ENCODE results near the gene DAB2IP.

Gene DAB2IP

DNA sequence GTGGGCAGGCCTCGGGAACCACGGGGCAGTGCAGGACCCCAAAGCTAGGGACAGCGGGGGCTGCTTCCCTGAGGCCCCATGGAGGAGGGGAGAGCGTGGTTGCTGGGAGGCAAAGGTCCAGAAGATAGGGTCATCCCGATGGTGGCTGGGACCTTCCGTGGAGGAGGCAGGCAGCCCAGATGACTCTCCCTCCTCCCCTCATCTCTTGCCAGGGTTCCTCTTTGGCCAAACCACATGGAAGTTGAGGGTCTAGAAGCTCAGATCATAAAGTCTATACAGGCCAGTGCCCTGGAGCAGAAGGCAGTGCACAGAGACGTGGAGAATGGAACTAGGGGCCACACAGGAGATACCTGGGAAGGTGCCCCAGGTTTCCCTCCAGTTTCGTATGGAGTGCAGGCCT, 22.6 kb downstream of the DAB2IP start:
- in situ Hi-C loops (cut with MboI; ENCODE audit: low pct_unique_long_range_greater_than_20kb, low sequenced_read_pairs, unreplicated experiment), result no loop called here
- TF ChIP-seq, protein P1, sequence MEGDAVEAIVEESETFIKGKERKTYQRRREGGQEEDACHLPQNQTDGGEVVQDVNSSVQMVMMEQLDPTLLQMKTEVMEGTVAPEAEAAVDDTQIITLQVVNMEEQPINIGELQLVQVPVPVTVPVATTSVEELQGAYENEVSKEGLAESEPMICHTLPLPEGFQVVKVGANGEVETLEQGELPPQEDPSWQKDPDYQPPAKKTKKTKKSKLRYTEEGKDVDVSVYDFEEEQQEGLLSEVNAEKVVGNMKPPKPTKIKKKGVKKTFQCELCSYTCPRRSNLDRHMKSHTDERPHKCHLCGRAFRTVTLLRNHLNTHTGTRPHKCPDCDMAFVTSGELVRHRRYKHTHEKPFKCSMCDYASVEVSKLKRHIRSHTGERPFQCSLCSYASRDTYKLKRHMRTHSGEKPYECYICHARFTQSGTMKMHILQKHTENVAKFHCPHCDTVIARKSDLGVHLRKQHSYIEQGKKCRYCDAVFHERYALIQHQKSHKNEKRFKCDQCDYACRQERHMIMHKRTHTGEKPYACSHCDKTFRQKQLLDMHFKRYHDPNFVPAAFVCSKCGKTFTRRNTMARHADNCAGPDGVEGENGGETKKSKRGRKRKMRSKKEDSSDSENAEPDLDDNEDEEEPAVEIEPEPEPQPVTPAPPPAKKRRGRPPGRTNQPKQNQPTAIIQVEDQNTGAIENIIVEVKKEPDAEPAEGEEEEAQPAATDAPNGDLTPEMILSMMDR (IDR thresholded peaks at IDR 0.05; ENCODE audit: extremely low read depth, insufficient read depth, missing control alignments), result no peak
- no peak for DNase-seq (ENCODE audit: low spot score)

DNA sequence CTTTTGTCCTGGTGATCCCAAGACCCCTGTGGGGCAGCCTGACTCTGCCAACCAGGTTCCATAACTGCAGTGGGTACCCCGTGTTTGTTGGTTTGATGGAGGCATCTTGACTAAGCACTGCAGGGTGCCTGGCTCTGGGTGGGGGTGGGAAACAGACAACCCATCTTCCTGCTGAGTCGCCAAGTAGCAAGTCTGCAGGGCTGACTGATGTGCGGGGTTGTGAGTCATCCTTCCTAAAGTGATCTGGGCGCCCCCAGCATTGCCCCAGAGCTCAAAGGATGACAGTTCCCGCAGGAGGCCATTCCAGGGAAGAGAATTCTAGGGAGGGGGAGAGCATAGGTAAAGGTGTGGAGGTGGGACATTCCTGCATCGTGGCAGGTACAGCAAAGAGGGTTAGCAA, 23.5 kb downstream of the DAB2IP start:
- no peak for DNase-seq (ENCODE audit: low spot score)
- in situ Hi-C loops (cut with MboI; ENCODE audit: low pct_unique_long_range_greater_than_20kb, low sequenced_read_pairs, unreplicated experiment), result loop anchor here (25.0 kb wide), 1 partner anchor 312 kb away; no protein-coding TSS in a partner anchor
- TF ChIP-seq, protein P1 (IDR thresholded peaks at IDR 0.05; ENCODE audit: extremely low read depth, insufficient read depth, missing control alignments), result no peak

DNA sequence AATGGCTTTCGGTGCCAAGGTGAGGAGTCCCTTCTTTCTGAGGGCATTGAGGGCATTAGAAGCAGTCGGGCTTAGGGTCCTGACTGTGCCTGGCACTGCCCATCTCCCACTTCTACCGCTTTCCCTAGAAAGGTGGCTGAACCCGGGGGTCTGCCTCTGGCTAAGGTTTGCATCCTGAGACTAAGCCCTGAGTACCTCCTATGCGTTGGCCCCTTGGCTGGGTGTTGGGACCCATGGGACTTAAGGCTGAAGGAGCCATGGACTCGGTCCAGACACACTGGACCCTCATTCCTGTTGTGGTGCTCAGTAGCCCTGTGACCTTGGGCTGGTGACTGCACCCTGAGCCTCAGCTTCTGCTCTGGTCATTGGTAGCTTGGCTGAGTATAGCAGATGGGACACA, 23.9 kb downstream of the DAB2IP start:
- DNase-seq (ENCODE audit: low spot score), result no peak
- in situ Hi-C loops (cut with MboI; ENCODE audit: low pct_unique_long_range_greater_than_20kb, low sequenced_read_pairs, unreplicated experiment), result loop anchor here (25.0 kb wide), 1 partner anchor 312 kb away; no protein-coding TSS in a partner anchor
- TF ChIP-seq, protein P1 (IDR thresholded peaks at IDR 0.05; ENCODE audit: extremely low read depth, insufficient read depth, missing control alignments), result no peak

DNA sequence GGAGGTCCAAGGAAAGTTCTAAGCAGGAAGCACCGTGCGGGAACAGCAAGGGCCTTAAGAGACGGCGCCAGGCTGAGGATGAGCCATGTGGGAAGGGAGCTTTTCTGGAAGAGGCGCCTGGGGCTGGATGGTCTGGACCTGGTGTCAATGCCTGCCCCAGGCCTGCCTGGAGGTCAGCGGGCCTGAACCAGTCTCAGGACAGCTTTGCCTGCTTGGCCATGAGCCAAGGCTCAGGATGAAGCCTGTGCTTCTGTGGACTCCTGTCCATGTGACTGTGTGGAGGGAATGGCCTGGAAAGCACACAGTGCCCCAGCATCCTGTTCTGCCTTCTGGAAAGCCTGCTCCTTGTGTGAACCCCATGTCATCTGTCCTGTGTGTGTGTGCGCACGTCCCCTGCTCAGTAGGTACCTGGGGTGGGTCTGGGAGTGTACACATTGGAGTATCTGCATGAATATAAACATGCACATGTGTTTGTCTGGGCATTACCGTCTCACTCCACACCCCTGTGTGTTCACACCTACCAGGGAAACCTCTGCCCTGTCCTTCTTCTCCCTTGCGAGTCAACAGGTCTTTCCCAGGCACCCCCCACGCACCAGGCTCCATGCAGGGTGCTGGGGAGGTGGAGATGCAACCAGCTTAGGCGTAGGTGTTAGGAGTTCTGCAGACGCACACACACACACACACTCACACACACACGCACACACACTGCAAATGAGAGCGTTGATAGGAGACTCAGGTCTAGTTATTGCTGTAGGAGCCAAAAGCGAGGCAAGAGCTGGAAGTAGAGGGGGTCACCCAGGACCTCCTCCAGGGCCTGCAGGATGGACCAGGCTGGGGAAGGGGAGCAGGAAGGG, 24.8 kb downstream of the DAB2IP start:
- TF ChIP-seq, protein P1 (IDR thresholded peaks at IDR 0.05; ENCODE audit: extremely low read depth, insufficient read depth, missing control alignments), result no peak
- in situ Hi-C loops (cut with MboI; ENCODE audit: low pct_unique_long_range_greater_than_20kb, low sequenced_read_pairs, unreplicated experiment), result loop anchor here (25.0 kb wide), 1 partner anchor 311 kb away; no protein-coding TSS in a partner anchor
- DNase-seq (ENCODE audit: low spot score), result no peak

DNA sequence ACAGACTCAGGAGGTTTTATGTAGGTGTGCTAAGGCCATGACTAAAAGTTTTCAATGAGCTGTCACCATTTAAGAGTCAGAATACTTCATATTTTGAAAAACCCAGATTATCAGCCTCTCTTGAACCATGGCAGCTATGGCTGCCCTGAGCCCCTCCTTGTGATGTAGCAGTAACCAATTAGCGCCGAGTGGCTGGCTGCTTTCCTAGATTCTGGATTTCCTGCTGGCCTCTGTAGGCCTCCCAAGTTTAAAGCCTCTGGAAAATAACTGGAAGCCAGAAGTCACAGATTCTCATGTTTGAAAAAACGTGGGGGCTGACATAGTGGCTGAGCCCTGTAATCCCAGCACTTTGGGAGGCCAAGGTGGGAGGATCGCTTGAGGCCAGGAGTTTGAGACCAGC, 25.5 kb downstream of the DAB2IP start:
- in situ Hi-C loops (cut with MboI; ENCODE audit: low pct_unique_long_range_greater_than_20kb, low sequenced_read_pairs, unreplicated experiment), result loop anchor here (25.0 kb wide), 1 partner anchor 310 kb away; no protein-coding TSS in a partner anchor
- no peak for DNase-seq (ENCODE audit: low spot score)
- TF ChIP-seq, protein P1 (IDR thresholded peaks at IDR 0.05; ENCODE audit: extremely low read depth, insufficient read depth, missing control alignments), result no peak

DNA sequence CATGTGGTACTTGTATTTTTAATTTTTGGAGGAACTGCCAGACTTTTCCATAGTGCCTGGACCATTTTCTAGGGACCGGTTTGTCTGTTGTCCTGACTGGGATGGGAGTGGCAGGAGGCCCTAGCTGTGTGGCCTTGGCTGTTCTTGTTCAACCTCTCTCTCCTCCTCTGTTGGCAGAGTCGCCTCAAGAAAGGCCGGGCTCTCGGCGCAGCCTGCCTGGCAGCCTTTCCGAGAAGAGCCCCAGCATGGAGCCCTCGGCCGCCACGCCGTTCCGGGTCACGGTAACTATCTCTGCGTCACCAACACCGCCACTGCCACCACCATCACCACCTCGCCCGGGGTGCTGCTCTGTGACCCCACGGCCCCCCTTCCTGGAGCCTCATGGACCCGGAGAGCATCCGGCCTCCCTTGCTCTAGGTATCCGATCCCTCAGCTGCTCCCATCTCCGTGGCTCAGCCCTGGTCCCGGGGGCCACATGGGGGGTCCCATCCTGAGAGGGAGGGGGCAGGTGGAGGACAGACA, 27.1 kb downstream of the DAB2IP start:
- in situ Hi-C loops (cut with MboI; ENCODE audit: low pct_unique_long_range_greater_than_20kb, low sequenced_read_pairs, unreplicated experiment), result loop anchor here (25.0 kb wide), 1 partner anchor 309 kb away; no protein-coding TSS in a partner anchor
- no peak for DNase-seq (ENCODE audit: low spot score)
- TF ChIP-seq, protein P1 (IDR thresholded peaks at IDR 0.05; ENCODE audit: extremely low read depth, insufficient read depth, missing control alignments), result no peak

Data from GM13977 (cell line).